GM12801 (cell line): ENCODE data around the gene MEST.

Source experiments
- TF ChIP-seq, protein P1 (sequence below): IDR thresholded peaks from one replicate; pipeline ENCODE4 v1.5.1; 2011; ENCODE audit warnings: control low read depth; ENCODE audit not compliant: insufficient read length; ENCODE audit errors: extremely low read depth

MEST gene

GRCh38 chr7:130493275-130493873, 1.5 kb downstream of the MEST start:
- TF ChIP-seq, protein P1, sequence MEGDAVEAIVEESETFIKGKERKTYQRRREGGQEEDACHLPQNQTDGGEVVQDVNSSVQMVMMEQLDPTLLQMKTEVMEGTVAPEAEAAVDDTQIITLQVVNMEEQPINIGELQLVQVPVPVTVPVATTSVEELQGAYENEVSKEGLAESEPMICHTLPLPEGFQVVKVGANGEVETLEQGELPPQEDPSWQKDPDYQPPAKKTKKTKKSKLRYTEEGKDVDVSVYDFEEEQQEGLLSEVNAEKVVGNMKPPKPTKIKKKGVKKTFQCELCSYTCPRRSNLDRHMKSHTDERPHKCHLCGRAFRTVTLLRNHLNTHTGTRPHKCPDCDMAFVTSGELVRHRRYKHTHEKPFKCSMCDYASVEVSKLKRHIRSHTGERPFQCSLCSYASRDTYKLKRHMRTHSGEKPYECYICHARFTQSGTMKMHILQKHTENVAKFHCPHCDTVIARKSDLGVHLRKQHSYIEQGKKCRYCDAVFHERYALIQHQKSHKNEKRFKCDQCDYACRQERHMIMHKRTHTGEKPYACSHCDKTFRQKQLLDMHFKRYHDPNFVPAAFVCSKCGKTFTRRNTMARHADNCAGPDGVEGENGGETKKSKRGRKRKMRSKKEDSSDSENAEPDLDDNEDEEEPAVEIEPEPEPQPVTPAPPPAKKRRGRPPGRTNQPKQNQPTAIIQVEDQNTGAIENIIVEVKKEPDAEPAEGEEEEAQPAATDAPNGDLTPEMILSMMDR: no peak

- TF ChIP-seq, protein P1: no peak
These were observed 2.6 kb downstream of the MEST start for GRCh38 chr7:130494431-130494858.

GRCh38 chr7:130500463-130500862, 8.6 kb downstream of the MEST start:
- TF ChIP-seq, protein P1: no peak

DNA sequence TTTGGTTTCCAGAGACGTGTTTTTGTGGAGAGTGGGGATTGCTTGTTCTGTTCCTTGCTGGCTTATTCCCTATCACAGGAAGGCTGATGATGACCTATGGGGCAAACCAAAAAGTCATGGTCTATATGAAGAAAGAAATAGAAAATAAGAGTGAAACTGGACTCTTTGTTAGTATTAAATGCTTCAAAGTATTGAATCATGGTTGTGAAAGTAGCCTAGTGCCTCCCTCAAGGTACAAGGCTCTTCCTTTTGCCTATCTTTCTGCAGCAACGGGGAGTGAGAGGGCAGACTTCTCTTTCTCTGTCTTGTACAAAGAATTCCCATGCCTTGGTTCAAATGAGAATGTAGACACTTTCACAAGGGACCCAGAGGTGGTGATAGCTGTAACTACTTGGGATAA, 9.0 kb downstream of the MEST start:
- TF ChIP-seq, protein P1: no peak

DNA sequence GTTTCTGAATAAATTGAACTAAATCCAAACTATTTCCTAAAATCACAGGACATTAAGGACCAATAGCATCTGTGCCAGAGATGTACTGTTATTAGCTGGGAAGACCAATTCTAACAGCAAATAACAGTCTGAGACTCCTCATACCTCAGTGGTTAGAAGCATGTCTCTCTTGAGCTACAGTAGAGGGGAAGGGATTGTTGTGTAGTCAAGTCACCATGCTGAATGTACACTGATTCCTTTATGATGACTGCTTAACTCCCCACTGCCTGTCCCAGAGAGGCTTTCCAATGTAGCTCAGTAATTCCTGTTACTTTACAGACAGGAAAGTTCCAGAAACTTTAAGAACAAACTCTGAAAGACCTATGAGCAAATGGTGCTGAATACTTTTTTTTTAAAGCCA, 13.9 kb downstream of the MEST start:
- TF ChIP-seq, protein P1: no peak

- TF ChIP-seq, protein P1: no peak
These were observed 14.5 kb downstream of the MEST start for GRCh38 chr7:130506358-130506757.

DNA sequence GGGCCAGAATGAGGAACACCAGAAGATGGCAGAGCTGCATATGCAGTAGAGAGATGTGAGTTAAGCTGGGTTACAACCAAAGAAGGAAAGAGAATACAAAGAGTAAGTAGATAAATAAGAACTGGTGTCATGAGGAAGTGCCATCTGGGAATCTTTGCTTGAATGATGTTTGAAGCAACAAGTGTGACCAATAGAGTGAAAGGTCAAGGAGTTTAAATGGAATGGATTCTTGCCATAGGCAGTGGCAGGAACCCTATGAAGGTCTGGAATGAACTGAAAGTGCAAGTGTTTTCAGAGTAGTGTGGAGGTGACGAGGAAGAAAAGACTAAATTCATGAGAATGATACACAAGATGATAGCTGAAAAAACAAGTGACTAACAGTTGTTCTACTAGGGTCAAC, 21.6 kb downstream of the MEST start:
- TF ChIP-seq, protein P1: no peak
